Progenitor cell of endocrine pancreas (in vitro differentiated cells): ENCODE data around the gene PDGFA. TPM values are rescaled to one million over a fixed set of nuclear protein-coding genes. Genes with fewer than 3 reads are reported as not detected.

ENCODE experiments used
- DNase-seq: peaks from one replicate; pipeline ENCODE4 v3.0.0; 2021; ENCODE audit warnings: low spot score; ENCODE audit not compliant: unreplicated experiment
- H3K27ac Mint-ChIP-seq: 2 replicates; pipeline ENCODE4 v1.8.0; 2021; ENCODE audit warnings: mild to moderate bottlenecking, moderate library complexity, mixed read lengths
- H3K27me3 Mint-ChIP-seq: 2 replicates; pipeline ENCODE4 v1.8.0; 2021; ENCODE audit warnings: mixed read lengths
- H3K36me3 Mint-ChIP-seq: 2 replicates; pipeline ENCODE4 v1.8.0; 2022; ENCODE audit warnings: mixed read lengths; ENCODE audit not compliant: insufficient read depth
- H3K4me1 Mint-ChIP-seq: 2 replicates; pipeline ENCODE4 v1.8.0; 2021; ENCODE audit warnings: low read depth, mixed read lengths
- H3K4me3 Mint-ChIP-seq: 2 replicates; pipeline ENCODE4 v1.8.0; 2021; ENCODE audit warnings: low read depth, mild to moderate bottlenecking, moderate library complexity, mixed read lengths
- H3K9me3 Mint-ChIP-seq: 2 replicates; pipeline ENCODE4 v1.8.0; 2021; ENCODE audit warnings: low read depth, mixed read lengths
- CTCF ChIP-seq: fragments of 200-600 bp; sonication (generic); IDR thresholded peaks from one replicate; pipeline ENCODE4 v1.5.0; 2021; ENCODE audit warnings: antibody characterized with exemption, mild to moderate bottlenecking; ENCODE audit not compliant: unreplicated experiment
- total RNA-seq: library from RNA; stranded (reverse); gene quantifications from 2 replicates; pipeline ENCODE4 v1.2.1, GENCODE V29; 2021

Gene PDGFA
- total RNA-seq, 1 donor from 2014 or later, result 86.2 TPM

- Mint-ChIP-seq H3K27me3 (no peaks in the 10 kb centered on the region), H3K4me1 (peaks cover 6% of the 10 kb centered on the region), H3K27ac (no peak overlapping the region)
Observed at GRCh38 chr7:461453-462172, 58.0 kb downstream of the PDGFA start.

GRCh38 chr7:461117-461452 lies 58.6 kb downstream of the PDGFA start:
- Mint-ChIP-seq H3K4me1 (peaks cover 6% of the 10 kb centered on the region), H3K27ac (peak overlapping the region; percentile 45), H3K9me3 (no peaks in the 10 kb centered on the region), H3K27me3 (no peaks in the 10 kb centered on the region), H3K36me3 (no peaks in the 10 kb centered on the region), H3K4me3 (no peak overlapping the region)
- DNase-seq, result no peak
- no peak for TF ChIP-seq CTCF

More at GRCh38 chr7:461453-462172, 58.0 kb downstream of the PDGFA start:
- H3K4me3 Mint-ChIP-seq, result no peak overlapping the region
- H3K36me3 Mint-ChIP-seq, result no peaks in the 10 kb centered on the region
- no peaks in the 10 kb centered on the region for H3K9me3 Mint-ChIP-seq
- no peak for TF ChIP-seq CTCF
- DNase-seq, result no peak

GRCh38 chr7:460374-461116 lies 59.1 kb downstream of the PDGFA start:
- peaks cover 6% of the 10 kb centered on the region for H3K4me1 Mint-ChIP-seq
- DNase-seq, result no peak
- no peaks in the 10 kb centered on the region for H3K36me3 Mint-ChIP-seq
- H3K27me3 Mint-ChIP-seq, result no peaks in the 10 kb centered on the region
- H3K9me3 Mint-ChIP-seq, result no peaks in the 10 kb centered on the region
- H3K4me3 Mint-ChIP-seq, result no peak overlapping the region
- no peak for TF ChIP-seq CTCF
- H3K27ac Mint-ChIP-seq, result peak overlapping the region; percentile 45

- no peak for DNase-seq
- H3K27me3 Mint-ChIP-seq, result no peaks in the 10 kb centered on the region
Observed at GRCh38 chr7:459584-460373, 59.9 kb downstream of the PDGFA start.

More at GRCh38 chr7:459584-460373, 59.9 kb downstream of the PDGFA start:
- Mint-ChIP-seq H3K4me3 (no peak overlapping the region), H3K27ac (no peak overlapping the region), H3K9me3 (no peaks in the 10 kb centered on the region), H3K4me1 (peaks cover 4% of the 10 kb centered on the region), H3K36me3 (no peaks in the 10 kb centered on the region)
- TF ChIP-seq CTCF, result no peak
